ENCODE results near the gene XPO6. TPM values are rescaled to one million over a fixed set of nuclear protein-coding genes. Genes with fewer than 3 reads are reported as not detected.

Gene XPO6, protein sequence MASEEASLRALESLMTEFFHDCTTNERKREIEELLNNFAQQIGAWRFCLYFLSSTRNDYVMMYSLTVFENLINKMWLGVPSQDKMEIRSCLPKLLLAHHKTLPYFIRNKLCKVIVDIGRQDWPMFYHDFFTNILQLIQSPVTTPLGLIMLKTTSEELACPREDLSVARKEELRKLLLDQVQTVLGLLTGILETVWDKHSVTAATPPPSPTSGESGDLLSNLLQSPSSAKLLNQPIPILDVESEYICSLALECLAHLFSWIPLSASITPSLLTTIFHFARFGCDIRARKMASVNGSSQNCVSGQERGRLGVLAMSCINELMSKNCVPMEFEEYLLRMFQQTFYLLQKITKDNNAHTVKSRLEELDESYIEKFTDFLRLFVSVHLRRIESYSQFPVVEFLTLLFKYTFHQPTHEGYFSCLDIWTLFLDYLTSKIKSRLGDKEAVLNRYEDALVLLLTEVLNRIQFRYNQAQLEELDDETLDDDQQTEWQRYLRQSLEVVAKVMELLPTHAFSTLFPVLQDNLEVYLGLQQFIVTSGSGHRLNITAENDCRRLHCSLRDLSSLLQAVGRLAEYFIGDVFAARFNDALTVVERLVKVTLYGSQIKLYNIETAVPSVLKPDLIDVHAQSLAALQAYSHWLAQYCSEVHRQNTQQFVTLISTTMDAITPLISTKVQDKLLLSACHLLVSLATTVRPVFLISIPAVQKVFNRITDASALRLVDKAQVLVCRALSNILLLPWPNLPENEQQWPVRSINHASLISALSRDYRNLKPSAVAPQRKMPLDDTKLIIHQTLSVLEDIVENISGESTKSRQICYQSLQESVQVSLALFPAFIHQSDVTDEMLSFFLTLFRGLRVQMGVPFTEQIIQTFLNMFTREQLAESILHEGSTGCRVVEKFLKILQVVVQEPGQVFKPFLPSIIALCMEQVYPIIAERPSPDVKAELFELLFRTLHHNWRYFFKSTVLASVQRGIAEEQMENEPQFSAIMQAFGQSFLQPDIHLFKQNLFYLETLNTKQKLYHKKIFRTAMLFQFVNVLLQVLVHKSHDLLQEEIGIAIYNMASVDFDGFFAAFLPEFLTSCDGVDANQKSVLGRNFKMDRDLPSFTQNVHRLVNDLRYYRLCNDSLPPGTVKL
- total RNA-seq (2016; rRNA removed; fragmentation: Illumina TruSeq; extraction: Trizol) (102 and 109 TPM in 2 replicates), polyA plus RNA-seq (2011; rRNA removed) (119 and 129 TPM in 2 replicates), polyA minus RNA-seq (2011; rRNA and poly(A)+ RNA removed; ENCODE audit: low replicate concordance) (284 and 462 TPM in 2 replicates), Bru-seq, nascent RNA (percentile 82 among the genes with signal in this experiment), BruChase-seq, experiment 1, labeled RNA remaining after a 6-hour chase (percentile 82 among the genes with signal in this experiment), BruChase-seq, experiment 2, labeled RNA remaining after a 2-hour chase (percentile 81 among the genes with signal in this experiment)
- total RNA-seq (2016; cell fraction: cytosol; rRNA removed; fragmentation: Illumina TruSeq; extraction: Trizol; ENCODE audit: low read depth): 46.6 and 57.5 TPM in 2 replicates
- 85.8 and 109 TPM in 2 replicates for total RNA-seq (2016; cell fraction: insoluble cytoplasmic fraction; rRNA removed; fragmentation: Illumina TruSeq; extraction: Trizol)
- total RNA-seq (2016; cell fraction: membrane; rRNA removed; fragmentation: Illumina TruSeq; extraction: Trizol): 87.0 and 101 TPM in 2 replicates
- total RNA-seq (2016; cell fraction: nucleus; rRNA removed; fragmentation: Illumina TruSeq; extraction: Trizol): 104 and 150 TPM in 2 replicates
- 93.9 and 123 TPM in 2 replicates for polyA plus RNA-seq (2011; cell fraction: cytosol; rRNA removed)
- 278 and 283 TPM in 2 replicates for polyA plus RNA-seq (2011; cell fraction: nucleus; rRNA removed)
- 52.1 and 55.0 TPM in 2 replicates for polyA plus RNA-seq (2012)
- polyA plus RNA-seq (2016; cell fraction: cytosol; fragmentation: Illumina TruSeq; extraction: Trizol; ENCODE audit: low read depth): 19.8 and 23.6 TPM in 2 replicates
- 97.4 and 110 TPM in 2 replicates for polyA plus RNA-seq (2016; cell fraction: insoluble cytoplasmic fraction; fragmentation: Illumina TruSeq; extraction: Trizol; ENCODE audit: low read depth)
- polyA plus RNA-seq (2016; cell fraction: membrane; fragmentation: Illumina TruSeq; extraction: Trizol; ENCODE audit: low read depth): 67.2 and 72.4 TPM in 2 replicates
- polyA plus RNA-seq (2016; cell fraction: nucleus; fragmentation: Illumina TruSeq; extraction: Trizol; ENCODE audit: insufficient read depth, low read depth): 153 and 165 TPM in 2 replicates
- 88.5 and 89.2 TPM in 2 replicates for polyA minus RNA-seq (2011; cell fraction: cytosol; rRNA and poly(A)+ RNA removed)
- 247 and 281 TPM in 2 replicates for polyA minus RNA-seq (2011; cell fraction: nucleus; rRNA and poly(A)+ RNA removed)
- long read RNA-seq, experiment 1, partial matches to known transcripts: 12 of 20 reads
- long read RNA-seq, experiment 1, other reads (novel, unspliced or antisense): 8 of 20 reads
- long read RNA-seq, experiment 2, full-length matches to known transcripts: 45 of 161 reads
- long read RNA-seq, experiment 2, partial matches to known transcripts: 67 of 161 reads
- long read RNA-seq, experiment 2, other reads (novel, unspliced or antisense): 49 of 161 reads

DNA sequence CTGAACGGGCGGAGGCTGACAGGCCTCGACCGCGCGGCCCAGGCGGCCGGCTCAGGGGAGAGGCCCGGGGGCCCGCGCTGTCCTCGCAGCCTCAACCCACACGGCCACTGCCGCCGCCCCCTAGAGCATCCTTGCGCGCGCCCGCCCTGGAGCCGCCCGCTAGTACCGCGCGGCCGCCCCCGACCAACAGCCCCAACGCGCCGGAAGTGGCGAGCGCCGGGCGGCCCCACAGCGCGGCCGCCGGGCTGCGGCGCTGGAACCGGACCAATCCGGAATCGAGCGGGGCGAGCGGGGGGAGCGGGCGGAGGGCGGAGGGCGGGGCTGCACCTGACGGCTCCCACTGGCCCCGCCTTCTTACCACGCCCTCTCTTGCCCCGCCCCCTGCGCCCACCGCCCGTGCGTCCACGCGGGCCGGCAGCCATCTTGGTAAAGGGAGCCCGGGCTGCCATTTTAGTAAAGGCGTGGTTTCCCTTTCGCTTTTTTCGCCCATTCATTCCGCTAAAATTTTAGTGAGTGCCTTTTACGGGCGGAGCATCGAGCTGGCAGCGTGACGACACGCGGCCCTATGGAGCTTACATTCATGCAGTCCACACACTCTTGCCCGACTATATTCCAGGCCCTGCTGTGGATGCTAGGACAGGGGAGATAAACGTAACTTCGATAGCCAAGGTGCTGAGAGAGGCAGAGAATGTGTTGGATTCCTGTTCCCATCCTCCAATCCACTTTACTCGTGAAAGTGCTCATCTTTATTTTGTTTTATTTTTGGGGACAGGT, at the start of gene XPO6:
Gene XPO6, minus strand, starts transcription at position 208 of the 774 bp plus-strand sequence. CDS start 597 bp downstream, outside the sequence.
- ATAC-seq: peak; percentile 94
- BruUV-seq (replicated peaks): no TSS peak
- peak; percentile 29; the same call in 1 of the 2 replicates for TF ChIP-seq ZNF816 (CRISPR knock-in tag; IDR thresholded peaks at IDR 0.05; ENCODE audit: borderline replicate concordance)
- no peak for TF ChIP-seq NR2F1 (CRISPR knock-in tag; IDR thresholded peaks at IDR 0.05)
- TF ChIP-seq LCORL (IDR thresholded peaks at IDR 0.05): no peak
- peak; percentile 68; the same call in 1 of the 2 replicates for TF ChIP-seq LCORL (CRISPR knock-in tag; IDR thresholded peaks at IDR 0.05)
- TF ChIP-seq KLF13 (CRISPR knock-in tag; IDR thresholded peaks at IDR 0.05): 0 out of 2 replicates have a peak, but pooled peaks have one; percentile 44
- TF ChIP-seq SMAD3 (CRISPR knock-in tag; IDR thresholded peaks at IDR 0.05): peak; percentile 69; the same call in 1 of the 2 replicates
- peak; percentile 100 for TF ChIP-seq EHMT2 (IDR thresholded peaks at IDR 0.05; ENCODE audit: borderline replicate concordance, low read depth, low read length)
- no peak for TF ChIP-seq SIN3B (IDR thresholded peaks at IDR 0.05; ENCODE audit: low read length)
- TF ChIP-seq ZNF138 (CRISPR knock-in tag; IDR thresholded peaks at IDR 0.05; ENCODE audit: low read depth): peak; percentile 75
- TF ChIP-seq, protein P1, sequence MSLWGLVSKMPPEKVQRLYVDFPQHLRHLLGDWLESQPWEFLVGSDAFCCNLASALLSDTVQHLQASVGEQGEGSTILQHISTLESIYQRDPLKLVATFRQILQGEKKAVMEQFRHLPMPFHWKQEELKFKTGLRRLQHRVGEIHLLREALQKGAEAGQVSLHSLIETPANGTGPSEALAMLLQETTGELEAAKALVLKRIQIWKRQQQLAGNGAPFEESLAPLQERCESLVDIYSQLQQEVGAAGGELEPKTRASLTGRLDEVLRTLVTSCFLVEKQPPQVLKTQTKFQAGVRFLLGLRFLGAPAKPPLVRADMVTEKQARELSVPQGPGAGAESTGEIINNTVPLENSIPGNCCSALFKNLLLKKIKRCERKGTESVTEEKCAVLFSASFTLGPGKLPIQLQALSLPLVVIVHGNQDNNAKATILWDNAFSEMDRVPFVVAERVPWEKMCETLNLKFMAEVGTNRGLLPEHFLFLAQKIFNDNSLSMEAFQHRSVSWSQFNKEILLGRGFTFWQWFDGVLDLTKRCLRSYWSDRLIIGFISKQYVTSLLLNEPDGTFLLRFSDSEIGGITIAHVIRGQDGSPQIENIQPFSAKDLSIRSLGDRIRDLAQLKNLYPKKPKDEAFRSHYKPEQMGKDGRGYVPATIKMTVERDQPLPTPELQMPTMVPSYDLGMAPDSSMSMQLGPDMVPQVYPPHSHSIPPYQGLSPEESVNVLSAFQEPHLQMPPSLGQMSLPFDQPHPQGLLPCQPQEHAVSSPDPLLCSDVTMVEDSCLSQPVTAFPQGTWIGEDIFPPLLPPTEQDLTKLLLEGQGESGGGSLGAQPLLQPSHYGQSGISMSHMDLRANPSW (CRISPR knock-in tag; IDR thresholded peaks at IDR 0.05; ENCODE audit: borderline replicate concordance): 0 out of 2 replicates have a peak, but pooled peaks have one; percentile 72
- peak; percentile 75; the same call in 1 of the 2 replicates for TF ChIP-seq GPN1 (CRISPR knock-in tag; IDR thresholded peaks at IDR 0.05; ENCODE audit: borderline replicate concordance)

More for the DNA sequence above, at the start of gene XPO6:
- H3K4me3 ChIP-seq (replicated peaks in 1 of 3; ENCODE audit: insufficient read depth in 1 of 3, low read depth in 2 of 3, low read length in 3 of 3): peak within 1 kb of the TSS; percentile 75 to 94 (median 79)
- no peaks in the 10 kb centered on the region for H3K9me3 ChIP-seq (ENCODE audit: low read length)
- CTCF ChIA-PET (ENCODE audit: low intra/inter-chr PET ratio, low total read pairs): no interaction called here
- no peaks in the 10 kb centered on the region for H3K27me3 ChIP-seq (ENCODE audit: control insufficient read depth in 1 of 2, insufficient read depth in 2 of 2, low read length in 2 of 2)
- peaks cover 8% of the 10 kb centered on the region; the same call in 1 of the 2 replicates for H4K20me1 ChIP-seq (ENCODE audit: insufficient read depth, low read length)
- peaks cover 43% of the 10 kb centered on the region for H3K79me2 ChIP-seq (ENCODE audit: insufficient read depth, low read length)
- 4% methylated on average over 37 of the region's 76 CpGs for WGBS (ENCODE audit: low lambda C conversion rate)
- POLR2A ChIA-PET: no interaction called here
- intact Hi-C loops (cut with micrococcal nuclease; ENCODE audit: unreplicated experiment) (no loop called here), in situ Hi-C loops (cut with HindIII; ENCODE audit: extremely low pct_ligation_motif_present, low pct_unique_long_range_greater_than_20kb) (loop anchor here (10.0 kb wide), 1 partner anchor 237 kb away; no protein-coding TSS in a partner anchor)
- peak within 1 kb of the TSS; percentile 75 for H3K9ac ChIP-seq (ENCODE audit: insufficient read depth, low read depth, low read length)
- H2AFZ ChIP-seq (ENCODE audit: low read length): peak within 1 kb of the TSS; percentile 98
- peak; percentile 21 for FAIRE-seq
- DNase-seq (ENCODE audit: low spot score): peak; percentile 86
- H3K4me2 ChIP-seq (ENCODE audit: low read depth, low read length): peak within 1 kb of the TSS; percentile 92
- peak within 1 kb of the TSS; percentile 60 for H3K27ac ChIP-seq (ENCODE audit: extremely low read length, insufficient read depth, low read length)
- peaks cover 46% of the 10 kb centered on the region for H3K4me1 ChIP-seq (ENCODE audit: insufficient read depth, low read length)
- peaks cover 5 to 10% of the 10 kb centered on the region in 2 experiments; a peak in 3 of 5 replicates for H3K36me3 ChIP-seq (replicated peaks in 1 of 2; ENCODE audit: control insufficient read depth in 1 of 2, insufficient read depth in 2 of 2, low read length in 2 of 2)
